UCSD-AML1 (cell line): Measurements from ENCODE around the gene TM9SF1.

Experiments used
- DNase-seq: peaks from one replicate; lab custom pipeline; 2025; ENCODE audit not compliant: unreplicated experiment; lab: John Stamatoyannopoulos, UW

Gene TM9SF1

DNA sequence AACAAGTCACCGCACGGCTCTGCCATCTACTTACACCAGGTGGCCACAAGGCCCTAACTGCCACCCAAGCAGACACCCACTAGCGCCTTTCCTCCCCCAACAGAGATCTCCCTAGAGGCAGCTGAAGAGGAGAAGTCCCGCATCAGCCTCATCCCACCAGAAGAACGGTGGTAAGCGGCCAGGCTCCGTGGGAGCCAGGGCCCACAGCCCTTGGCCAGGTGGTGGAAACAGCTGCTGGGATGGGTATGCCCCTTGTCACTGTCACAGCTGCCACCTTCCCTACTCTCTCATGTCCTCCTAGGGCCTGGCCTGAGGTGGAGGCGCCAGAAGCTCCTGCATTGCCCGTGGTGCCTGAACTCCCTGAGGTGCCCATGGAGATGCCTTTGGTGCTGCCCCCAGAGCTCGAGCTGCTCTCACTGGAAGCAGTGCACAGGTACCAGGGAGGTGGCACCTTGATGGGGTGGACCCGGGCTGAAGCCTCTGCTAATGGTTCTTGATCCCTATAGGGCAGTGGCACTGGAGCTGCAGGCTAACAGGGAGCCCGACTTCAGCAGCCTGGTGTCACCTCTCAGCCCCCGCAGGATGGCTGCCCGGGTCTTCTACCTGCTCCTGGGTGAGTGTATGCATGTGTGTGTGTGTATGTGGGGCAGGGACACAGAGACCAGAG, 15.8 kb downstream of the TM9SF1 start:
- no peak for DNase-seq

DNA sequence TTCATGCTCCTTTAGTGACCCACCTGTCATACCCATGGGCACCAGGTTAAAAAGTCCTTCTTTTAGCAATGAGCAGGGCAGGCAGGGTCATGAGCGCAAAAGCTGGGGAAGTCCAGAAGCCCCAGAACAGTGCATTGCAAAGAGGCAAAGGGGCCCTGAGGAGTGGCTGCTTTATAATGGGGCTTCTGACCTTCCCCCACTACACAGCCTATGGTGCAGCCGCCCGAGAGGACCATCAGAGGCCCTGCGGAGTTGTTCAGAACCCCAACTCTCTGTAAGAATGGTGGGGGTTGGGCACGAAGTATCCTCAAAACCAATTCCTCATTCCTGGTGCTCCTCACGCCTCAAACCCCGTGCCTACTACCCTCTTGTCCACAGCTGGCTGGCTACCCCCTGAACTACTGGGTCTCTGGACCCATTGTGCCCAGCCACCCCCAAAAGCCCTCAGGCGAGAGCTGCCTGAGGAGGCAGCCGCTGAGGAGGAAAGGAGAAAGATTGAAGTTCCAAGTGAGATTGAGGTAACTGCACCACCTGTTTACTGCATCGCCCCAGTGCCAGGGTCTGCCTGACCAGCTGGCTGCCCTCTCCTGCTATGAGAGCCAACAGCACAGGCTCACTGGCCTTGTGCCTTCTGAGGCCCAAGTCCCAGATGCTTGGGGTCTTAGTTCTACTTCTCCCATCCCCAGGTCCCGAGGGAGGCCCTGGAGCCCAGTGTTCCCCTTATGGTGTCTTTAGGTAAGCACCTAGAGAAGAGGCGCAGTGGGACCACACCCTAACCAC, 16.7 kb downstream of the TM9SF1 start:
- no peak for DNase-seq

DNA sequence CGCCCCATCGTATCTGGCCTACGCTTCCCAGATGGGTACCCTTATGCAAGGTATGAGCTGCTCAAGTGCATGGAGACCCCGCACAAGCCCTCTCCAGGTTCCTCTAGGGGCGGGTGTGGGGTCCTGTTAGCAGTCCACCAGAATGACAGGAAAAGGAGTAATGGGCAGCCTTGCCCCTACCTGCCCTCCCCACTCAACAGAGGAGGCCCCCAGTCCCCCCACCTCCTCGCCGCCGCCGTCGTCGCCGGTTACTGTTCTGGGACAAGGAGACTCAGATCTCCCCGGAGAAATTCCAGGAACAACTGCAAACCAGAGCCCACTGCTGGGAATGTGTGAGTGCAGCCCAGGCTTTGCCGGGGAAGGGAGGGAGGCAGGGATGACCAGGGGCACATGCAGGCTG, 17.4 kb downstream of the TM9SF1 start:
- DNase-seq = no peak

DNA sequence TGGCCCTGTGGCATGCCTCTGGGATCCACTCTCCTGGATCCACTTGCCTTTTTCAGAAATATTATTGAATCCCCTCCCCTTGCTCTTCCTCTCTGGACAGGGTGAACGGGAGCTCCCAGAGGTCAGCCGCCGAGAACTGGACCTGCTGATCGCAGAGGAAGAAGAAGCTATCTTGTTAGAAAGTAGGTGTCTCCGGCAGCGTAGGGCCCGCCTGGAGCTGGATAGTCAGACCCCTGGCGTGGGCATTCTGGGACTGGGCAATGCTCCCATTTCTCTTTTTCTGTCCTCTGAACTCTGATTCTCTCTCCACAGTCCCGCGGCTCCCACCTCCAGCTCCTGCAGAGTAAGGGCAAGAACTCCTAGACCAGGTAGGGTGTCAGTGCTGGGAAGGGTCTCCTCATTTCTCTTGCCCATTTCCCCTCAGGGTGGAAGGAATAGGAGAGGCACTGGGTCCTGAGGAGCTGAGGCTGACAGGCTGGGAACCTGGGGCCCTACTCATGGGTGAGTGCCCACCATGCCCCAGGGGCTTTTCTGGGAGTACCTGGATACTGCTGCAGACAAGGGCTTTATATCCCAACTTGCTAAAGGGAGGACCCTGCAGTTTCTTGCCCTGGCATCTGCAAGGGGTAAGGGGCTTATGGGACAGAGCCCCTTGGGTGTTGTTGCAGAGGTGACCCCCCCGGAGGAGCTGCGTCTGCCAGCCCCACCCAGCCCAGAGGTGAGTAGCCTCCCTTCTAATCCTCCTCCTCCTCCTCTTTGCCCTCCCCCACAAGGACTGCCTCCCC, 18.0 kb downstream of the TM9SF1 start:
- DNase-seq = no peak

DNA sequence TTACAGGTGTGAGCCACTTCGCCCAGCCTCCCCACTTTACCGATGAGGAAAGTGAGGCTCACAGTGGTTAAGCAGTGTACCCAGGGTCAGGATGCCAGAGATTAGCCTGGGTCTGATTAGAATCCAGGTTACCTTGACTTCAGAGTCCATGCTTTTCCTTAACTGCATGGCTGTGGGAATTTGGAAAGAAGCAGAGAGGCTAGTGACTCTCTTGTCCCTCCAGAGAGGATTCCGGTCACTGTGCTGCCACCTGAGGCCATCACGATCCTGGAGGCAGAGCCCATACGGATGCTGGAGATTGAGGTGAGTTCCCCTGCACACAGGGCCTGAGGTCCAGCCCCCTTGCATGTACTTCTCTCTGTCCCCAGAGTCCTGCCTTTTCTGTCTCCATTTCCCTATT, 18.6 kb downstream of the TM9SF1 start:
- no peak for DNase-seq

DNA sequence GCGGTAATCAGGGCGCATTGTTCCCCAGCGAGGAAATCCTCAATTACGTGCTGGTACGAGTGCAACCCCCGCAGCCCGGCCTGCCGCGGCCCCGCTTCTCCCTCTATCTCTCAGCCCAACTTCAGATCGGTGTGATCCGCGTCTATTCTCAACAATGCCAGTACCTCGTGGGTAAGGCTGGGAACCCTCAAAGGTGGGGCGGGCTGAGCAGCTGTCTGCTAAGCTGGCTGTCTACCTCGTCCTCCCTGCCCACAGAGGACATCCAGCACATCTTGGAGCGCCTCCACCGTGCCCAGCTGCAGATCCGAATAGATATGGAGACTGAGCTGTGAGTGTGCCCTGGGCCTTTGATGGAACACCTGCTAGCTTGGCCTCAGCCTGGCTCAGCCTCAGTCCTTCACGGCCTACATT, 22.4 kb downstream of the TM9SF1 start:
- DNase-seq = no peak

DNA sequence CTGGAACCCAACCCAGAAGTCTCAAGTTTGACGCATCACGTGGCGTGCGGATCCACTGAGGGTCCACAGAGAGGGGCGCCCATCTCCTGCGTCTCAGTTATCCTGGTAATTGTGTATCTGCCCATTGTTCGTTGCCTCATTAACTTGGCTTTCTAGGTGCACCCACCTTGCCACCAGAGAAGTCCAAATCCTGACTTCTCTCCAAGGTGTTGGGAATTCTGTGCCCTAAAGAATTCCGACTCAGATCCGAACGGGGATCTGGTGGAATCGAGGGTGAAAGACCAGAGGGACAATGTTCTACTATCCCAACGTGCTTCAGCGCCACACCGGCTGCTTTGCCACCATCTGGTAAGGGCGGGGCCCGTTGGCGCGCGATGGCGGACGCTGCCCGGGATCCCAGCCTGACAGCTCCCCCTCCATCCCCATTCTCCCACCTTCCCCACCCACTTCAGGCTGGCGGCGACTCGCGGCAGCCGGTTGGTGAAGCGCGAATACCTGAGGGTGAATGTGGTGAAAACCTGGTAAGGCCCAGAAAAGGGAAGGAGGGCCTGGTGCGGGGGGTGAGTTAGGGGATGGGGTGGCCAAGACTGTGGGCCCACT, 22.9 kb downstream of the TM9SF1 start:
- DNase-seq = no peak

DNA sequence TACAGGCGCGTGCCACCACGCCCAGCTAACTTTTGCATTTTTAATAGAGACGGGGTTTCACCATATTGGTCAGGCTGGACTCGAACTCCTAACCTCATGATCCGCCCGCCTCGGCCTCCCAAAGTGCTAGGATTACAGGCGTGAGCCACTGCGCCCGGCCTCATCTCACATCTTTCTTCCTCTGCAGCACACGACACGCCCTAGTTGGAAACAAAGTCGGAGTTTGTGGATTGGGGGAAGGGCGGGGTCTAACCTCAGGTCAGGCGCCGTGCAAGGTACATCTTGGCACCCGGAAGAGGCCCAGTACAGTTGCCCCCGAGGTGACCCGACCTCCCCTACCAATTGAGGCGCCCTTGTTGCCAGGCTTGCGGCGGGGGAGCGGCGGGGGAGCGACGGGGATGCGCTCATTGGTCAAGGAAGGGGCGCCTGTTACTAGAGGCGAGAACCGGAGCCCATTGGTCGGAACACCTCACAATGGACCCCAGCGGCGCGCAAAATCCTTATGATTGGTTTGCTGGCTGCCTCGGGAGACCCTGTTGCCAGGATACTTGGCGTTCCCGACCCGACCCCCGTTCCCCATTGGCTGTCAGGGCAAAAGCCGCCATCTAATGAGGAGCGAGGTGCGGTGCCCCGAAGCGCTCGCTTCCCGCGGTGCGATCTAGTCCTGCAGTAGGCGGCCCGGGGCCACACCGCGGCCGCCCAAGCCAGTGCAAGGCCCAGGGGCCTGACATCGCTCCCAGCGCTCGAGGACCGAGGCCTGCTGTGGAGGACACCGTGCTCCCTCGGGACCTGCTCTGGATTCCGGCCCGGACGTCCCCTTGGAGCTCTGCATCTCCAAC, 23.6 kb downstream of the TM9SF1 start, which contains the start of gene REC8:
Gene REC8, plus strand, starts transcription at position 659 of the 839 bp plus-strand sequence. CDS start 473 bp downstream, outside the sequence.
- DNase-seq = no peak

DNA sequence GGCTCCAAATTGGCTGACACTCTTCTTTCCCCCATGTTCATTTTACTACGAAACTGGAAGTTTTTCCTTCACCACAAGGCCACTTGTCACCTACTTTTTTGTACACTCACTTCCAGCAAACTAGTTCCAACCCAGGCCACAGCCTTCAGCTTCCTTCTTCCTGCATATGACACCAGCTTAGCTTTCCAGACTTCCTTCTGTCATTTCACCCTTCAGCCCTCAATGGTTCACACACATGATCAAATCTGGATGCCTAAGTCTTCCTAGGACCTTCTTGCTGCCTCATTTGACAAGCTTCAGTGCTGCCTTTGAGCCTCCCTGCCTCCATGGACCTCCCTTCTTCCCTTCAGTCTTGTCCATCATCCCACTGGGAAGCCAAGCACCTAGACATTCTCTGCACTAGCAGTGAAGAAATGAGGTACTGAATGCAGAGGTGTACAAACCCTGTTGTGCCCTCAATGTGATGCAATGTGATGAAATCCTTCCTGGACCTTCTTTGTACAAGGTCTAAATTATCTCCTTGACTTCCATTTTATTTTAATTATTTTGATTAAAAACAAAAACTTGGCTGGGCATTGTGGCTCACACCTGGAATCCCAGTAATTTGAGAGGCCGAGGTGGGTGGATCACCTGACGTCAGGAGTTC, 27.6 kb downstream of the TM9SF1 start:
- DNase-seq = peak; percentile 26

DNA sequence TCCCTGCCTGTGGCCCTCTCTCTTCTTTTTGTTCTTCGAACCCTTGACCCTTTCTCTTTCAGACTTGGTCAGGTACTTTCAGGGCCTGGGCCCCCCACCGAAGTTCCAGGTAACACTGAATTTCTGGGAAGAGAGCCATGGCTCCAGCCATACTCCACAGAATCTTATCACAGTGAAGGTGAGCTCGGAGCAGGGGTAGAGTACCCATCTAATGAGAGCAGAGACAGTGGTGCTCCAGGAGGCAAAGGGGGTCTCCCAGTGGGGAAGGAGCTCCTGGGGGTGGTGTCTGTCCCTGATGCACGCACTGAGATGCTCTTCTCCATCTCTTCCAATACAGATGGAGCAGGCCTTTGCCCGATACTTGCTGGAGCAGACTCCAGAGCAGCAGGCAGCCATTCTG, 29.5 kb downstream of the TM9SF1 start:
- no peak for DNase-seq

DNA sequence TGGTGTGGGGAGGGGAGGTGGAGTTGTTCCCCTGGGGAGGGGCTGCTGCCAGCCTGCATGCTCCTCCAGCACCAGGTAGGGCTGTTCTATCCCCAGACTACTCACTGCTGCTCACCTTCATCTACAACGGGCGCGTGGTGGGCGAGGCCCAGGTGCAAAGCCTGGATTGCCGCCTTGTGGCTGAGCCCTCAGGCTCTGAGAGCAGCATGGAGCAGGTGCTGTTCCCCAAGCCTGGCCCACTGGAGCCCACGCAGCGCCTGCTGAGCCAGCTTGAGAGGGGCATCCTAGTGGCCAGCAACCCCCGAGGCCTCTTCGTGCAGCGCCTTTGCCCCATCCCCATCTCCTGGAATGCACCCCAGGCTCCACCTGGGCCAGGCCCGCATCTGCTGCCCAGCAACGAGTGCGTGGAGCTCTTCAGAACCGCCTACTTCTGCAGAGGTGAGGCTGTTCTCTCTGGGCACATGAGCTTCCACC, 30.7 kb downstream of the TM9SF1 start:
- DNase-seq = no peak

DNA sequence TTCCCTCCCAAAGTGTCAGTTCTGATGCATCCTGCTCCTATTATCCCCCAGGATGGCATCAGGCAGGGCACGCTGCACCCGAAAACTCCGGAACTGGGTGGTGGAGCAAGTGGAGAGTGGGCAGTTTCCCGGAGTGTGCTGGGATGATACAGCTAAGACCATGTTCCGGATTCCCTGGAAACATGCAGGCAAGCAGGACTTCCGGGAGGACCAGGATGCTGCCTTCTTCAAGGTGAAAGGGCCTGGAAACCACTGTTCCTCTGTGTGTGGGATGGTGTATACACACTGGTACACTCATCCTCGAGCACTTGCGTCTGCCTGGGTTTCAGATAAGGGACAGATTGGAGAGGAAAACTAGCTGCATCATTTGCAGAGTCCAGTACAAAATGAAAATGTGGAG, 33.1 kb downstream of the TM9SF1 start:
- no peak for DNase-seq

DNA sequence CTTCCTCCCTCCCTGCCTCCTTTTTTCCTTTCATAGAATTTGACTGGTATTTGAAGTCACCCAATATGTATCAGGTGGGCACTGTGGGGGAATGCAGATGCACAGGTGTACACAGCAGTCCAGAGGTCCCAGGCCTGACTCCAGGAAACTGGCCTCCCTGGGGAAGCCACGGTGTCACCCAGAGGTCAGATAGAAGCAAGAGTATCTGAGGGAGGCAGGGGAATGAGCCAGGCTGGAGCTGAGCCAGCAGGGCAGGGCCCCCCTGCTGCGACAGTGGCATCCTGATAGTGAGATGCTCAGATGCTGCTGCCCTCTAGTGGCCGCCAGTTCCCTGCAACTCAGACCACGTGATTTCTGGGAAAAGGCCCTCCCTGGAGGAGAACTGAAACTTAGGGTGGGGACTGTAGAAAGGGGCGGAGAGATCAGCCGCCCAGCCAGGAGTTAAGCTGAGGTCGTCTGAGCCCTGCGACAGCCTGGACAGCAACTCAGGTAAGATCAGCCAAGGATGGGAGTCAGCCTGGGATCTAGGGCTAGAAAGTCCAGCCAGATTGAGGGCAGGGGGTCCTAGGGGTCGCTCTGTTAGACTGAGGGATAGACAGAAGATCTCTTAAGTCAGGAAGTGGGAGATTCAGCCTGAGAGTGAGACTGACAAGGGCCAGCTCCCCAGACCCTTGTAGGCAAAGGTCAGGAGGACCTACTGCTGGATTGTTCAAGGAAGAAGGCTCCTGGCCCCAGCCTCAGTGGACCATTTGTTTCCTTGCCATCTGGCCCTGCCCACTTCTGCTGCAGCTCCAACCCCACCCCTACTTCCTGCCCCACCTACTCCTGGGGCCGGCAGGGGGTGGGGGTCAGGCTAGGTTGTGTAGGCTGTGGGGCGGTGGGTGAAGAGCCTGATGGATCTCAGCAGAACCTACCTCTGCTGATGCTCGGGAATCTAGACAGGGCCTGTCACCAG, 34.1 kb downstream of the TM9SF1 start, which contains the start of gene IRF9:
Gene IRF9, plus strand, starts transcription at position 416 of the 955 bp plus-strand sequence. CDS start 880 bp downstream, outside the sequence.
- DNase-seq = peak; percentile 97

DNA sequence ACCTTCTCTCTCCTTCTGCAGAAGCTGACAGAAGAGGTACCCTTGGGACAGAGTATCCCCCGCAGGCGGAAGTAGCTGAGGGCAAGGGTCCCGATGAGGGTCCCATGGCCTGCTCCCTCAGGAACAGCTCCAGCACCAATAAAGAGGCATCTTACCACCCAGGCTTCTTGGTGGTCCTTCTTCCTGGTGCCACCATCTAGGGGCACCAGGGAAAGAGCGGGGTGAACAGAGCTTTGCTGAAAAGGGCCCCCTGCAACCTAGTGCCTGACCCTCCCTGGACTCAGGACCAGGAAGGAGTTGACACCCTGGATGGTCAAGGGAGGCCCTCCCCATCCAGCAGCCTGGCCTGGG, 34.8 kb downstream of the TM9SF1 start:
- DNase-seq = no peak

DNA sequence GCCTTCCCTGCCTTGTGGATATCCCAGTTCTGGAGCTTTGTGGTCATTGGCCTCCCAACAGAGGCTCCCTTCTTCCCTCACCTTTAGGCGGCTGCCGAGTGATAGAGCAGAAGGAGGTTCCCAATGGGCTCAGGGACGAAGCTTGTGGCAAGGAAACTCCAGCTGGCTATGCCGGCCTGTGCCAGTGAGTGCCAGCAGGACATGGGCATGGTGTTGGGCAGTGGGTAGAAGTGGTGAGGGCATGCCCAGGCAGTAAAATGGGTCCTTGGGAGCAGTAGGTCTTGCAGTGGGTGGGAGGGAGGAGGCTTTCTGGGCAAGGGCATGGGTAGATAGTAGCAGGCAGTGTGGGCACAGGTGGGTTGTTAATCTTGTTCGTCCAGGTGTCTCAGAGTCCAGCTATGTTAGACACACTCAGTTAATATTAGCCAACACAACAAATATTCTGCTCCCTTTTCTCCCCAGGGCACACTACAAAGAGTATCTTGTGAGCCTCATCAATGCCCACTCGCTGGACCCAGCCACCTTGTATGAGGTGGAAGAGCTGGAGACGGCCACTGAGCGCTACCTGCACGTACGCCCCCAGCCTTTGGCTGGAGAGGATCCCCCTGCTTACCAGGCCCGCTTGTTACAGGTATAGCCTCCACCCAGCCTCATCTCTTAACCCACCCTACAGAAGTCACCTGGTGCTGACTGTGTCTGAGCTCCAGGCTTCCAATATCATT, 35.3 kb downstream of the TM9SF1 start:
- no peak for DNase-seq

DNA sequence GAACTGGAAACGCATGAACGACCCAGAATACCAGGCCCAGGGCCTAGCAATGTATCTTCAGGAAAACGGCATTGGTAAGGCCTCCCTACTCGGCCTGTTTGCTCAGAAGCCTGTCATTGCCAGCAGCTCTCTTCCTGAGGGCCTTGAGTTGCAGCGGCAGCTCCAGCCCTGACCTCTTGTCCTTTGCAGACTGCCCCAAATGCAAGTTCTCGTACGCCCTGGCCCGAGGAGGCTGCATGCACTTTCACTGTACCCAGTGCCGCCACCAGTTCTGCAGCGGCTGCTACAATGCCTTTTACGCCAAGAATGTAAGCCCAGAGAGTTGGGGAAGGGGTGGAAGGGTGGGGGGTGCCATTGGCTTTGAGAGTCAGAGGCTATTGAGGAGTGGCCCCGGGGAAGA, 37.9 kb downstream of the TM9SF1 start:
- DNase-seq = no peak

DNA sequence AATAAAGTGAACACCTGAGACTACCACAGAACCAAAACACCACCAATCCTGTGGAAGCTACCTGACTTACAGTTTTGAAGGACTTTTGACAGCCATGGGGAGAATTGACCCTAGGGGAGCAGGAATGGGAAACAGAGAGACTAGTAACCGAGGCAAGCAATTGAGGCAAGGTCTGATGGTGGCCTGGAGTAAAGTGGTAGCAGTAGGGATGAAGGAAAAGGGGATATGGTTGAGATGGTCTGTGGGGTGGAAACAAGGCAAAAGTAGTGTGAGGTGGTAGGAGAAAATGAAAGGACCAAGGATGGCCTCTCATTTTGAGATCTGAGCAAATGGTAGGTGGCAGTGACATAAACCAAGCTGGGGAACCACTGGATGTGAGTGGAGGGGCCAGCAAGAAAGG, 38.4 kb downstream of the TM9SF1 start:
- DNase-seq = no peak

DNA sequence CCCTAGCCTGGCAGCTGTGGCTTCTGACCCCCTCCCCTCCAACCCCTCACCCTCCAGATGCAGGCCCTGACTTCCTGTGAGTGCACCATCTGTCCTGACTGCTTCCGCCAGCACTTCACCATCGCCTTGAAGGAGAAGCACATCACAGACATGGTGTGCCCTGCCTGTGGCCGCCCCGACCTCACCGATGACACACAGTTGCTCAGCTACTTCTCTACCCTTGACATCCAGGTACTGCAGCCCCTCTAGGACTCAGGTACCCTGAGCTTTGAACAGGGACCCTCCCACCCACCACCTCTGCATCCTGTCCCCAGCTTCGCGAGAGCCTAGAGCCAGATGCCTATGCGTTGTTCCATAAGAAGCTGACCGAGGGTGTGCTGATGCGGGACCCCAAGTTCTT, 40.1 kb downstream of the TM9SF1 start:
- DNase-seq = no peak
